ENCODE measurements around the gene PCCA. TPM values are rescaled to one million over a fixed set of nuclear protein-coding genes. Genes with fewer than 3 reads are reported as not detected.
A peak's percentile ranks its signal among the peaks of the same experiment; 100 is the strongest.

Gene PCCA
- total and polyA plus RNA-seq, 2 of the 13 experiments (the other 11 are each of a cell fraction or from before 2014, with no cell fraction given), result 15.0 to 32.2 TPM

DNA sequence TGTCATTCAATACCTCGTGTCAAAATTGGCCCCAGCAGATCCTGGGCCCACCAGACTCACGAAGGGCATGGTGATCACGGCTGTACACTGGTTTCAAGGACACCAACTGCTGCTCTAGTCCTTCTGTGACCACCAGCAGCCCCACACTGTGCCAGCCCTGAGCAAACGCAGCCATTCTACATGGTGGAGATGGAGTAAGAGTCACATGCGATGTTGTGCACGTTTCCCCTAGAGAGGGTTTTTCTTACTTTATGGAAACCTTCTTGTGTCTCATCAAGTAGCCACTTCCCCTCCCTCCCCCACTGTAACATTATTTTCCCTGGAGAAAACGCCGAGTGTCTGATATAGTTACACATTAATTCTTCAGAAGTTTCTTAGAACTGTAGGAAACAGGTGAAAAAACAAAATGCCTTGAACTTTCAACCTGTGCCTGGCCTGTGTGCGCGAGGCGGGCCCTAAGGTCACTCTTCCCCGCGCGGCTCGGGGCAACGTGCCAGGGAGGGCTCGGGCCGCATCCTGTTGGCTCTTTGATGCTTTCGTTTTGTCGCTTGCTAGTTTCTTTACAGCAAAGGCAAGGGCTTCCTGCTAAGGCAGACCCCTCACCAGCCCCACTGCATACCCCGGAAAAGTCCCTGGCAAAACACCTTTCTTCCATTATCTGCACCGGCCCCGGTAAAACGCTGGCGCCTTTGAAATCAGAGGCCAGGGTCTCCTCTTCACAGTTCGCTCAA is 455.1 kb downstream of the PCCA start (continued):
- TF ChIP-seq NFE2 (CRISPR knock-in tag; IDR thresholded peaks at IDR 0.05) (no peak), NCOR1 (IDR thresholded peaks at IDR 0.05; ENCODE audit: borderline replicate concordance, low read length) (peak; percentile 72; the same call in 1 of the 2 replicates), HHEX (CRISPR knock-in tag; IDR thresholded peaks at IDR 0.05) (no peak), TBX2 (CRISPR knock-in tag; IDR thresholded peaks at IDR 0.05; ENCODE audit: borderline replicate concordance) (peak; percentile 40; the same call in 1 of the 2 replicates), ZNF10 (CRISPR knock-in tag; IDR thresholded peaks at IDR 0.05; ENCODE audit: borderline replicate concordance, low read depth) (no peak), FOXO1 (CRISPR knock-in tag; IDR thresholded peaks at IDR 0.05) (no peak), MAFK (conservative IDR thresholded peaks at IDR 0.05 in 1 of 2, IDR thresholded peaks at IDR 0.05 in 1 of 2; ENCODE audit: low read length in 2 of 2) (no peak), STAG1 (CRISPR knock-in tag; IDR thresholded peaks at IDR 0.05) (peak; percentile 2; the same call in 1 of the 2 replicates), U2AF2 (IDR thresholded peaks at IDR 0.05; ENCODE audit: low read depth, low read length) (no peak), FOXA3 (CRISPR knock-in tag; IDR thresholded peaks at IDR 0.05) (peak; percentile 42), AGO1 (IDR thresholded peaks at IDR 0.05; ENCODE audit: low read depth, low read length, poor library complexity, severe bottlenecking) (no peak), MEIS2 (CRISPR knock-in tag; IDR thresholded peaks at IDR 0.05) (0 out of 2 replicates have a peak, but pooled peaks have one; percentile 32), ZNF180 (CRISPR knock-in tag; IDR thresholded peaks at IDR 0.05; ENCODE audit: borderline replicate concordance, low read depth) (no peak), U2AF1 (optimal IDR thresholded peaks at IDR 0.05; ENCODE audit: low read depth, low read length) (no peak), KLF11 (CRISPR knock-in tag; IDR thresholded peaks at IDR 0.05) (no peak), RARA (CRISPR knock-in tag; IDR thresholded peaks at IDR 0.05) (peak; percentile 92), SALL2 (CRISPR knock-in tag; IDR thresholded peaks at IDR 0.05) (no peak), MBNL3 (CRISPR knock-in tag; conservative IDR thresholded peaks at IDR 0.05) (no peak), ZSCAN25 (CRISPR knock-in tag; IDR thresholded peaks at IDR 0.05) (no peak)
- TF ChIP-seq, protein P1, sequence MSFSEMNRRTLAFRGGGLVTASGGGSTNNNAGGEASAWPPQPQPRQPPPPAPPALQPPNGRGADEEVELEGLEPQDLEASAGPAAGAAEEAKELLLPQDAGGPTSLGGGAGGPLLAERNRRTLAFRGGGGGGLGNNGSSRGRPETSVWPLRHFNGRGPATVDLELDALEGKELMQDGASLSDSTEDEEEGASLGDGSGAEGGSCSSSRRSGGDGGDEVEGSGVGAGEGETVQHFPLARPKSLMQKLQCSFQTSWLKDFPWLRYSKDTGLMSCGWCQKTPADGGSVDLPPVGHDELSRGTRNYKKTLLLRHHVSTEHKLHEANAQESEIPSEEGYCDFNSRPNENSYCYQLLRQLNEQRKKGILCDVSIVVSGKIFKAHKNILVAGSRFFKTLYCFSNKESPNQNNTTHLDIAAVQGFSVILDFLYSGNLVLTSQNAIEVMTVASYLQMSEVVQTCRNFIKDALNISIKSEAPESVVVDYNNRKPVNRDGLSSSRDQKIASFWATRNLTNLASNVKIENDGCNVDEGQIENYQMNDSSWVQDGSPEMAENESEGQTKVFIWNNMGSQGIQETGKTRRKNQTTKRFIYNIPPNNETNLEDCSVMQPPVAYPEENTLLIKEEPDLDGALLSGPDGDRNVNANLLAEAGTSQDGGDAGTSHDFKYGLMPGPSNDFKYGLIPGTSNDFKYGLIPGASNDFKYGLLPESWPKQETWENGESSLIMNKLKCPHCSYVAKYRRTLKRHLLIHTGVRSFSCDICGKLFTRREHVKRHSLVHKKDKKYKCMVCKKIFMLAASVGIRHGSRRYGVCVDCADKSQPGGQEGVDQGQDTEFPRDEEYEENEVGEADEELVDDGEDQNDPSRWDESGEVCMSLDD (CRISPR knock-in tag; IDR thresholded peaks at IDR 0.05; ENCODE audit: borderline replicate concordance), result no peak
- TF ChIP-seq, protein P2, sequence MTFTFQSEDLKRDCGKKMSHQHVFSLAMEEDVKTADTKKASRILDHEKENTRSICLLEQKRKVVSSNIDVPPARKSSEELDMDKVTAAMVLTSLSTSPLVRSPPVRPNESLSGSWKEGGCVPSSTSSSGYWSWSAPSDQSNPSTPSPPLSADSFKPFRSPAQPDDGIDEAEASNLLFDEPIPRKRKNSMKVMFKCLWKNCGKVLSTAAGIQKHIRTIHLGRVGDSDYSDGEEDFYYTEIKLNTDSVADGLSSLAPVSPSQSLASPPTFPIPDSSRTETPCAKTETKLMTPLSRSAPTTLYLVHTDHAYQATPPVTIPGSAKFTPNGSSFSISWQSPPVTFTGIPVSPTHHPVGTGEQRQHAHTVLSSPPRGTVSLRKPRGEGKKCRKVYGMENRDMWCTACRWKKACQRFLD (CRISPR knock-in tag; IDR thresholded peaks at IDR 0.05; ENCODE audit: borderline replicate concordance), result no peak
- TF ChIP-seq, protein P3, sequence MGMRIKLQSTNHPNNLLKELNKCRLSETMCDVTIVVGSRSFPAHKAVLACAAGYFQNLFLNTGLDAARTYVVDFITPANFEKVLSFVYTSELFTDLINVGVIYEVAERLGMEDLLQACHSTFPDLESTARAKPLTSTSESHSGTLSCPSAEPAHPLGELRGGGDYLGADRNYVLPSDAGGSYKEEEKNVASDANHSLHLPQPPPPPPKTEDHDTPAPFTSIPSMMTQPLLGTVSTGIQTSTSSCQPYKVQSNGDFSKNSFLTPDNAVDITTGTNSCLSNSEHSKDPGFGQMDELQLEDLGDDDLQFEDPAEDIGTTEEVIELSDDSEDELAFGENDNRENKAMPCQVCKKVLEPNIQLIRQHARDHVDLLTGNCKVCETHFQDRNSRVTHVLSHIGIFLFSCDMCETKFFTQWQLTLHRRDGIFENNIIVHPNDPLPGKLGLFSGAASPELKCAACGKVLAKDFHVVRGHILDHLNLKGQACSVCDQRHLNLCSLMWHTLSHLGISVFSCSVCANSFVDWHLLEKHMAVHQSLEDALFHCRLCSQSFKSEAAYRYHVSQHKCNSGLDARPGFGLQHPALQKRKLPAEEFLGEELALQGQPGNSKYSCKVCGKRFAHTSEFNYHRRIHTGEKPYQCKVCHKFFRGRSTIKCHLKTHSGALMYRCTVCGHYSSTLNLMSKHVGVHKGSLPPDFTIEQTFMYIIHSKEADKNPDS (CRISPR knock-in tag; IDR thresholded peaks at IDR 0.05), result no peak
